HG03521 (cell line): ENCODE data around the gene TMEM30B.
"Not testable (repeated sequence)": the region's sequence is repeated elsewhere in the genome, so short reads cannot be mapped to it uniquely, and the experiment has no call there.

Experiments
- ATAC-seq: cut with Tn5 transposase; IDR thresholded peaks from one replicate; pipeline ENCODE4 v1.9.1; 2021; ENCODE audit warnings: mild to moderate bottlenecking, moderate library complexity; ENCODE audit not compliant: unreplicated experiment

Gene TMEM30B

GRCh38 chr14:61266891-61267740 is 14.0 kb downstream of the TMEM30B start:
- ATAC-seq: no peak

GRCh38 chr14:61266436-61266835 is 14.7 kb downstream of the TMEM30B start:
- no peak for ATAC-seq

GRCh38 chr14:61264651-61265050 is 16.5 kb downstream of the TMEM30B start:
- ATAC-seq: no peak

GRCh38 chr14:61264010-61264571 is 17.0 kb downstream of the TMEM30B start:
- no peak for ATAC-seq

GRCh38 chr14:61262082-61262481 is 19.1 kb downstream of the TMEM30B start:
- ATAC-seq: no peak

- ATAC-seq: no peak
Observed at GRCh38 chr14:61260939-61261776, 20.0 kb downstream of the TMEM30B start.

- ATAC-seq: no peak
Observed at GRCh38 chr14:61258985-61259384, 22.2 kb downstream of the TMEM30B start.

- ATAC-seq: no peak
Observed at GRCh38 chr14:61257469-61258057, 23.6 kb downstream of the TMEM30B start.

- ATAC-seq: no peak
Observed at GRCh38 chr14:61256826-61257468, 24.2 kb downstream of the TMEM30B start.

GRCh38 chr14:61255968-61256367 is 25.2 kb downstream of the TMEM30B start:
- ATAC-seq: no peak

- no peak for ATAC-seq
Observed at GRCh38 chr14:61254808-61255526, 26.2 kb downstream of the TMEM30B start.

- no peak for ATAC-seq
Observed at GRCh38 chr14:61253064-61253738, 27.9 kb downstream of the TMEM30B start.

GRCh38 chr14:61252369-61253063 is 28.6 kb downstream of the TMEM30B start:
- peak; percentile 88 for ATAC-seq

- ATAC-seq: no peak
Observed at GRCh38 chr14:61250063-61250462, 31.1 kb downstream of the TMEM30B start.

- ATAC-seq: no peak
Observed at GRCh38 chr14:61247935-61248334, 33.2 kb downstream of the TMEM30B start.

GRCh38 chr14:61246721-61247120 is 34.4 kb downstream of the TMEM30B start:
- no peak for ATAC-seq

GRCh38 chr14:61244009-61244408 is 37.1 kb downstream of the TMEM30B start:
- ATAC-seq: no peak

GRCh38 chr14:61240206-61240605 is 40.9 kb downstream of the TMEM30B start:
- no peak for ATAC-seq

GRCh38 chr14:61239285-61239684 is 41.9 kb downstream of the TMEM30B start:
- ATAC-seq: not testable (repeated sequence)
